Mesenchymal stem cell (in vitro differentiated cells and primary cell): ENCODE data around the gene GRAMD1B.
A peak's percentile ranks its signal among the peaks of the same experiment; 100 is the strongest.

Source experiments
- DNase-seq: peaks from one replicate; pipeline ENCODE4 v3.0.0-alpha.2; 2013
- H2AFZ ChIP-seq: one replicate; pipeline ENCODE4 v1.6.1; 2013; ENCODE audit warnings: low read depth, mild to moderate bottlenecking, control low read depth, inconsistent platforms, low read length, moderate library complexity
- H2AK5ac ChIP-seq: 2 replicates; pipeline ENCODE4 v1.6.1; 2013; ENCODE audit warnings: low read length, moderate library complexity, mild to moderate bottlenecking, inconsistent platforms; ENCODE audit not compliant: severe bottlenecking
- H2BK120ac ChIP-seq: one replicate; pipeline ENCODE4 v1.6.1; 2013; ENCODE audit warnings: low read depth, mild to moderate bottlenecking, inconsistent platforms, low read length, moderate library complexity
- H2BK12ac ChIP-seq, 2 experiments: one replicate each; pipeline ENCODE4 v1.6.1; 2013; ENCODE audit warnings: inconsistent platforms in 2 of 2, low read length in 2 of 2, mild to moderate bottlenecking in 2 of 2, moderate library complexity in 2 of 2, control low read depth in 1 of 2
- H2BK15ac ChIP-seq: one replicate; pipeline ENCODE4 v1.6.1; 2013; ENCODE audit warnings: mild to moderate bottlenecking, low read depth, inconsistent platforms; ENCODE audit not compliant: poor library complexity, severe bottlenecking
- H2BK5ac ChIP-seq: 2 replicates; pipeline ENCODE4 v1.6.1; 2013; ENCODE audit warnings: low read depth, mild to moderate bottlenecking, low read length, control low read depth, inconsistent platforms; ENCODE audit not compliant: poor library complexity, severe bottlenecking
- H3K14ac ChIP-seq, 2 experiments: one replicate each; pipeline ENCODE4 v1.6.1; 2013; ENCODE audit warnings: inconsistent platforms in 2 of 2, low read length in 2 of 2, control low read depth in 1 of 2, mild to moderate bottlenecking in 1 of 2, moderate library complexity in 1 of 2
- H3K18ac ChIP-seq, 2 experiments: one replicate each; pipeline ENCODE4 v1.6.1; 2013; ENCODE audit warnings: inconsistent platforms in 2 of 2, low read length in 2 of 2, control low read depth in 1 of 2, low read depth in 1 of 2, mild to moderate bottlenecking in 1 of 2
- H3K23ac ChIP-seq, 2 experiments: one replicate each; pipeline ENCODE4 v1.6.1; 2013; ENCODE audit warnings: inconsistent platforms in 2 of 2, low read length in 2 of 2, mild to moderate bottlenecking in 2 of 2, moderate library complexity in 2 of 2, control low read depth in 1 of 2
- H3K27ac ChIP-seq: 2 replicates; pipeline ENCODE4 v1.5.1; 2013; ENCODE audit warnings: mild to moderate bottlenecking, moderate library complexity, low read length, control low read depth, inconsistent platforms; ENCODE audit not compliant: poor library complexity, severe bottlenecking
- H3K27me3 ChIP-seq, 2 experiments: 2 replicates each; pipeline versions ENCODE4 v1.6.1 to v1.7.0; 2013; ENCODE audit warnings: low read length in 2 of 2, mild to moderate bottlenecking in 2 of 2, moderate library complexity in 2 of 2, control low read depth in 1 of 2, inconsistent platforms in 1 of 2; ENCODE audit not compliant: control insufficient read depth in 1 of 2, insufficient read depth in 1 of 2
- H3K36me3 ChIP-seq, 2 experiments: 2 replicates each; pipeline versions ENCODE4 v1.6.1 to v1.7.0; 2013; ENCODE audit warnings: low read length in 2 of 2, control low read depth in 1 of 2, inconsistent platforms in 1 of 2, low read depth in 1 of 2, mild to moderate bottlenecking in 1 of 2; ENCODE audit not compliant: insufficient read depth in 2 of 2, control insufficient read depth in 1 of 2
- H3K4ac ChIP-seq, 2 experiments: one replicate each; pipeline ENCODE4 v1.6.1; 2013; ENCODE audit warnings: inconsistent platforms in 2 of 2, low read length in 2 of 2, mild to moderate bottlenecking in 2 of 2, moderate library complexity in 2 of 2, control low read depth in 1 of 2, low read depth in 1 of 2
- H3K4me1 ChIP-seq: 2 replicates; pipeline ENCODE4 v1.6.1; 2013; ENCODE audit warnings: low read depth, low read length, control low read depth; ENCODE audit not compliant: control insufficient read depth, insufficient read depth
- H3K4me2 ChIP-seq: 2 replicates; pipeline ENCODE4 v1.6.1; 2013; ENCODE audit warnings: low read length, mild to moderate bottlenecking, inconsistent platforms; ENCODE audit not compliant: poor library complexity, severe bottlenecking
- H3K4me3 ChIP-seq, 2 experiments: 2 replicates each; pipeline versions ENCODE4 v1.5.1 to v1.7.0; 2013; ENCODE audit warnings: low read length in 2 of 2, mild to moderate bottlenecking in 2 of 2, control low read depth in 1 of 2, low read depth in 1 of 2; ENCODE audit not compliant: insufficient read depth in 1 of 2
- H3K79me1 ChIP-seq: replicated peaks from 2 replicates; pipeline ENCODE4 v1.6.1; 2013; ENCODE audit warnings: mild to moderate bottlenecking, control low read depth, low read length, inconsistent platforms; ENCODE audit not compliant: poor library complexity, severe bottlenecking
- H3K9ac ChIP-seq: 2 replicates; pipeline ENCODE4 v1.7.0; 2013; ENCODE audit warnings: mild to moderate bottlenecking, low read length, moderate library complexity
- H3K9me3 ChIP-seq: 2 replicates; pipeline ENCODE4 v1.7.0; 2013; ENCODE audit warnings: mild to moderate bottlenecking, low read length; ENCODE audit not compliant: control insufficient read depth
- H4K8ac ChIP-seq: one replicate; pipeline ENCODE4 v1.6.1; 2013; ENCODE audit warnings: inconsistent platforms, mild to moderate bottlenecking, low read length, moderate library complexity
- H4K91ac ChIP-seq: one replicate; pipeline ENCODE4 v1.6.1; 2013; ENCODE audit warnings: mild to moderate bottlenecking, low read length, inconsistent platforms
- WGBS: methylation state at CpG from one replicate; pipeline ENCODE4 v1.1.7; 2013; ENCODE audit warnings: mixed read lengths; 5-methylcytosine and 5-hydroxymethylcytosine counted together

GRAMD1B gene

GRCh38 chr11:123477205-123477907 is 47.3 kb downstream of the GRAMD1B start:
- no peaks in the 10 kb centered on the region for H3K27me3 ChIP-seq
- H2BK12ac ChIP-seq = no peak overlapping the region
- 97% methylated on average over 9 of the region's 9 CpGs for WGBS
- H3K4me1 ChIP-seq = peaks cover 5% of the 10 kb centered on the region
- no peaks in the 10 kb centered on the region for H3K9me3 ChIP-seq
- DNase-seq = no peak
- no peak overlapping the region for H3K23ac ChIP-seq
- no peak overlapping the region for H2AK5ac ChIP-seq
- no peak overlapping the region for H3K14ac ChIP-seq
- no peak overlapping the region for H3K4me2 ChIP-seq
- no peak overlapping the region for H2BK120ac ChIP-seq
- peaks cover 0 to 4% of the 10 kb centered on the region in 2 experiments for H3K36me3 ChIP-seq
- no peak overlapping the region for H4K91ac ChIP-seq
- H2BK5ac ChIP-seq = no peak overlapping the region
- H3K9ac ChIP-seq = no peak overlapping the region
- H3K27ac ChIP-seq = no peak overlapping the region
- H3K4me3 ChIP-seq = no peak overlapping the region
- H3K18ac ChIP-seq = no peak overlapping the region
- H4K8ac ChIP-seq = no peak overlapping the region
- no peak overlapping the region for H2AFZ ChIP-seq
- H2BK15ac ChIP-seq = no peak overlapping the region
- no peak overlapping the region for H3K4ac ChIP-seq
- no peaks in the 10 kb centered on the region for H3K79me1 ChIP-seq

GRCh38 chr11:123478352-123478987 is 48.4 kb downstream of the GRAMD1B start:
- no peak overlapping the region for H3K18ac ChIP-seq
- peaks cover 5% of the 10 kb centered on the region for H3K4me1 ChIP-seq
- WGBS = 22% methylated on average over 5 of the region's 5 CpGs
- no peak overlapping the region for H2BK12ac ChIP-seq
- H4K8ac ChIP-seq = no peak overlapping the region
- no peak overlapping the region for H2BK15ac ChIP-seq
- H4K91ac ChIP-seq = peak overlapping the region; percentile 41
- H3K9me3 ChIP-seq = no peaks in the 10 kb centered on the region
- peak overlapping the region in 1 of 2 experiments; percentile 50 for H3K4ac ChIP-seq
- H3K23ac ChIP-seq = no peak overlapping the region
- H3K27ac ChIP-seq = no peak overlapping the region
- H3K4me3 ChIP-seq = no peak overlapping the region
- H3K14ac ChIP-seq = no peak overlapping the region
- no peak overlapping the region for H2AK5ac ChIP-seq
- peak; percentile 83 for DNase-seq
- no peaks in the 10 kb centered on the region for H3K79me1 ChIP-seq
- peaks cover 0 to 4% of the 10 kb centered on the region in 2 experiments for H3K36me3 ChIP-seq
- no peak overlapping the region for H2BK5ac ChIP-seq
- H3K27me3 ChIP-seq = no peaks in the 10 kb centered on the region
- no peak overlapping the region for H2AFZ ChIP-seq
- H2BK120ac ChIP-seq = no peak overlapping the region
- no peak overlapping the region for H3K4me2 ChIP-seq
- peak overlapping the region; percentile 39 for H3K9ac ChIP-seq

GRCh38 chr11:123479048-123479837 is 49.2 kb downstream of the GRAMD1B start:
- Histone ChIP-seq H3K4me1 (peaks cover 5% of the 10 kb centered on the region), H3K9me3 (no peaks in the 10 kb centered on the region), H3K27ac (no peak overlapping the region), H2AK5ac (no peak overlapping the region), H4K8ac (no peak overlapping the region), H4K91ac (no peak overlapping the region), H2BK5ac (no peak overlapping the region), H3K36me3 (peaks cover 0 to 4% of the 10 kb centered on the region in 2 experiments), H3K23ac (no peak overlapping the region), H3K27me3 (no peaks in the 10 kb centered on the region), H2AFZ (no peak overlapping the region), H2BK120ac (no peak overlapping the region), H3K9ac (peak overlapping the region; percentile 39), H3K4me3 (no peak overlapping the region), H3K18ac (no peak overlapping the region), H3K4ac (no peak overlapping the region), H2BK12ac (no peak overlapping the region), H3K4me2 (no peak overlapping the region), H2BK15ac (no peak overlapping the region), H3K14ac (no peak overlapping the region), H3K79me1 (no peaks in the 10 kb centered on the region)
- WGBS = 81% methylated on average over 12 of the region's 12 CpGs
- DNase-seq = no peak

GRCh38 chr11:123480290-123480815 is 50.3 kb downstream of the GRAMD1B start:
- Histone ChIP-seq H2AFZ (no peak overlapping the region), H3K4me3 (no peak overlapping the region), H2AK5ac (no peak overlapping the region), H3K27me3 (no peaks in the 10 kb centered on the region), H3K9me3 (no peaks in the 10 kb centered on the region), H3K9ac (no peak overlapping the region), H3K23ac (no peak overlapping the region), H2BK12ac (no peak overlapping the region), H3K4ac (no peak overlapping the region), H3K4me1 (peaks cover 3% of the 10 kb centered on the region), H3K18ac (no peak overlapping the region), H3K14ac (no peak overlapping the region), H2BK120ac (no peak overlapping the region), H2BK15ac (no peak overlapping the region), H3K4me2 (peak overlapping the region; percentile 1), H4K91ac (no peak overlapping the region), H3K36me3 (peaks cover 0 to 6% of the 10 kb centered on the region in 2 experiments), H2BK5ac (no peak overlapping the region), H3K79me1 (no peaks in the 10 kb centered on the region), H3K27ac (no peak overlapping the region), H4K8ac (no peak overlapping the region)
- DNase-seq = no peak
- 89% methylated on average over 3 of the region's 4 CpGs for WGBS
